Activated CD4-positive, alpha-beta memory T cell treated with anti-CD3 and anti-CD28 coated beads for 36 hours (primary cell): ENCODE results near the gene ZIC4. TPM values are rescaled to one million over a fixed set of nuclear protein-coding genes. Genes with fewer than 3 reads are reported as not detected.

ENCODE experiments used
- CTCF ChIA-PET: fragments of 350-600 bp; sonication (Branson Sonifier 250); formaldehyde crosslinking; loops from one replicate; lab custom pipeline; 2021; ENCODE audit warnings: antibody characterized with exemption, inconsistent platforms; lab: Charles Lee
- POLR2A ChIA-PET: fragments of 350-600 bp; sonication (Branson Sonifier 250); formaldehyde crosslinking; loops from one replicate; lab custom pipeline; 2021; ENCODE audit warnings: antibody characterized with exemption; lab: Charles Lee
- DNase-seq: peaks from one replicate; pipeline ENCODE4 v3.0.0-alpha.2; 2020
- H3K27ac Mint-ChIP-seq: one replicate; pipeline ENCODE4 v1.8.0; 2021; ENCODE audit warnings: mixed read lengths
- H3K27me3 Mint-ChIP-seq: one replicate; pipeline ENCODE4 v1.8.0; 2021; ENCODE audit warnings: mixed read lengths
- H3K36me3 Mint-ChIP-seq: one replicate; pipeline ENCODE4 v1.8.0; 2021; ENCODE audit warnings: mixed read lengths
- H3K4me1 Mint-ChIP-seq: one replicate; pipeline ENCODE4 v1.8.0; 2021; ENCODE audit warnings: low read depth, mixed read lengths
- H3K4me3 Mint-ChIP-seq: one replicate; pipeline ENCODE4 v1.8.0; 2021; ENCODE audit warnings: mild to moderate bottlenecking, mixed read lengths
- H3K9me3 Mint-ChIP-seq: one replicate; pipeline ENCODE4 v1.8.0; 2021; ENCODE audit warnings: mixed read lengths
- intact Hi-C: fragments of 100-400 bp; cut with micrococcal nuclease; formaldehyde crosslinking; loops from one replicate; pipeline ENCODE4 v1.15.1; 2023
- total RNA-seq, 2 experiments: library from RNA; stranded (reverse); gene quantifications; one replicate each; pipeline ENCODE4 v1.2.3, GENCODE V29; 2021

The ZIC4 gene
- total RNA-seq, 2 experiments from 2014 or later = not detected

DNA sequence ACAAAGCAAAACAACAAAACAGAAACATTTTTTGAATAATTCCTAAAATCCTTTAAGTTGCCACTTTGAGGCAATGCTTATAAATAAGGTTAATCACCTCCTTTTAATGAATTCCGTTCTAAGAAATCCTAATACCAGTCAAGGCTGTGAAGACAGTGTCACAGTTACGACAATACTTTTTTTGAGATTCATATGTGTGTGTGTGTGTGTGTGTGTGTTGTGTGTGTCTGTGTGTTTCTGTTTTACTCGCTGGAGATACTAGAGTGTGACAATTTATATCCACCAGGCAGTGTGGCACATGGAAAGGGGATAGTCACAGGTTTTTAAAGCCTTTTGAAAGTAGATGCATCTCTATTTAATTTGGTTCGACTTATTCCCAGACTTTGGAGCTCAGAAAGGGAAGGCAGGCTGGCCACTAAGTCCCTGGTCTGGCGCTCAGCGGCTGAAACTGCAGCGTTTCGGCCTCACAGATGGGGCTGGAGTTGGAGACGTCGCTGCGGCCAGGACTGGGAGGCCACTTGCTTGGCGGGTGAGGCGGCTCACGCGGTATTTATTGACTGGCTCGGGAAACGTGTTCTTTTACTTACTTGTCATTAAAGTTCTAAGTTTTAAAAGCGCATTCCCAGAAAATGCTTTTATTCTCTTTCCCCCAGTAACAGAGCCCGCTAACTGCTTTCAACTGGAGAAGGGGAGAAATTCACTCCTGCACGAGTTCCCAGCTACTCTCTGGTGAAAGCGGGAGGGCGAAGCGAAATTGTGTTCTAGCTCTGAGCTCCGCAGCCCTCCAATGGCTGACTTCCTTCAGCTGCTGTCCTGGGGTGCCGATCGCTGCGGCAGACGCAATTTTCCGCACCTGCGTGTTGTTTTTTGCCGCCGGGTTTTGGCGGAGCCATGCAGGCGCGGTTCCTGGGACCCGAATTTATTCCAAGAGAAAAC lies 16.5 kb upstream of the ZIC4 start:
- no peak overlapping the region for H3K27ac Mint-ChIP-seq
- peaks cover 5% of the 10 kb centered on the region for H3K9me3 Mint-ChIP-seq
- H3K27me3 Mint-ChIP-seq = peaks cover 59% of the 10 kb centered on the region
- H3K4me3 Mint-ChIP-seq = no peak overlapping the region
- POLR2A ChIA-PET = no interaction called here
- H3K4me1 Mint-ChIP-seq = no peaks in the 10 kb centered on the region
- CTCF ChIA-PET = no interaction called here
- H3K36me3 Mint-ChIP-seq = peaks cover 10% of the 10 kb centered on the region
- no peak for DNase-seq
- intact Hi-C loops = no loop called here

DNA sequence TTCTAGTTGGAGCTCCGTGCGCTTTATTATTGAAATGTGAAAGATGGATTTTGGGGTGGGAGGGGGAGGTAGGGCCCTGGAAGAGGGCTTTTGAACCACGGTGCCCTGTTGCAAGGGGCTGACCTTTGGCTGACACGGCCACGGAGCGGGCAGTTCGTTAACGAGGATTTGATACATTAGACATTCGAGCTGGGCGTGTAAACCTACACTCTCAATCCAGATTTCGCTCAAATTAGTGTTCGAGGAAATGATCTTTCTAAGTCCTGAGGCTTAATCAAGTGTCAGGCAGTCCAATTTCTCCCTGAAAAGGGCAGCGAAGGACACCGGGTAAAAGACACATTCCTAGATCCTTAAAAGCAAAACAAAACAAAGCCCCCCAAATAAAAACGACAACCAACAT lies 15.9 kb upstream of the ZIC4 start:
- Mint-ChIP-seq H3K9me3 (peaks cover 5% of the 10 kb centered on the region), H3K4me1 (no peaks in the 10 kb centered on the region), H3K4me3 (no peak overlapping the region), H3K27ac (no peak overlapping the region), H3K36me3 (peaks cover 10% of the 10 kb centered on the region), H3K27me3 (peaks cover 62% of the 10 kb centered on the region)
- ChIA-PET CTCF (no interaction called here), POLR2A (no interaction called here)
- intact Hi-C loops = no loop called here
- DNase-seq = no peak

DNA sequence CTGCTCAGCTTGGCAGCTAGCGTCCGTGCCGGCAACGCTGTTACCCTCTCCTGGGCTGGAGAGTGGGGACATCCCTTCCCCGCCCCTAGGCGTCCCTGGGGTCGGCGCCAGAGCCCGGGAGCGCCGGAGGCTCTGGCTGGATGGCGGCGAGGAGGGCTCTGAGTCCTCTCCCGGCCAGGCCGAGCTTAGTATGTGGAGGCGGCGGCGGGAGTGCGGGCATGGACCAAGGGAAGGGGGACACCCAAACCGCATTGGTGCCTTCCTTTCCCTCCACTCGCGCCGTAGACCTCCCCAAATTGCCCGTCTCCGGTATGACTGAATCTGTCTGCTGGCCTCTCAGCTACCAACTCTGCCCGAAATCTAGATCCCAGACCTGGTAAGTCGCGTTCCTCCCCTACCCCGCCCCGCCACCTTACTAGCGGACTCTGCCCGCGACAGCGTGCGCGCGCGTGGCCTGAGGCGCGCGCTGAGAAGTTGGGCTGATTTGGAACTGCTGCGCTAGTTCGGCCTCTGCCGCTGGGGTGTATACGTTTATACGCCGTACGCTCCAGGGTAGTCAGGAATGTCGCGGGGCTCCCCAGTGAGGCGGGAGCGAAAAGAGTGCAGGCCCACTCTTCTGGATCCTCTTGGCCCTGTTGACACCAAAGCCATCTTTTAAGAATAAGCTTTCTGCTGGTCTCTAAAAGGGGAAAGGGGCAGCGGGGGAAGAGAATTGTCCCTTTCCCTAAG lies 15.0 kb upstream of the ZIC4 start:
- ChIA-PET CTCF (no interaction called here), POLR2A (no interaction called here)
- H3K36me3 Mint-ChIP-seq = peaks cover 10% of the 10 kb centered on the region
- H3K4me1 Mint-ChIP-seq = no peaks in the 10 kb centered on the region
- peaks cover 65% of the 10 kb centered on the region for H3K27me3 Mint-ChIP-seq
- intact Hi-C loops = no loop called here
- no peak overlapping the region for H3K4me3 Mint-ChIP-seq
- no peak for DNase-seq
- no peak overlapping the region for H3K27ac Mint-ChIP-seq
- H3K9me3 Mint-ChIP-seq = peaks cover 5% of the 10 kb centered on the region

DNA sequence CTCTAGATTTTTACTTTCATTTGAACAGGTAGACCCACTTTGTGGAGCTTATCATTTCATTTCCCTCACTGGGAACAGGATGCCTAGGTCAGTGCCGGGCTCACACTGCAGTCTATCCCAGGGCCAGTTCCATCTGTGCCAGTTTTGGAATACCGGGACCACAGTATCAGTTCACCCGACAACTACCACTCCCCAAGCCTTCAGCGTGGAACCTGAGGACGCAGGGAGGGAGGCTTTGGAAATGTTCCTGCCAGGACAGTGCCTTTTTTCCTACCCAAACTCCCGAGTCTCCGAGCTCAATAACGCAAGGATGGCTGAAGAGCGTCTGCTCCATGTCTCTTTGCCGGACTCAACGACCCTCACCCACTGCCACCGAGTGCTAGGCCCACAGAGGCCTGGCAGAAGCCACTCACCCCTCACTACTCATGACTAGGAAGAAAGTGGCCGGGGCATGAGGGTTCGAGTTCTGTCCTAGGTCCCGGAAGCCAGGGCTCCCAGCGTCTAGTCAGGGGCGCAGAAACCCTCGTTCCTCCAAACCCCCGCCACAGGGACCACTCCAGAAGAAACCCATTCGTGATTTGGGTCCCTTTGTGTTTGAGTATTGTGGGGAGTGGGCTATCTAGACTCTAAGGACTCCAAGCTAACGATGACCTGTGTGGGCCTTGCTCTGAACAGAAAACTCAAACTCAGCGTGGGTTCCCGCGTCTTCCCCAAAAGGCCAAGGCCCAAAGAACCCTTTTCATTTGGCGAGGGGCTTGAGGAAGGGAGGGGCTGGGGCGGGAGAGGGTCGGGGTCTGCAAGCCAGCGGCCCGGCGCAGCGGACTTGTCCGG lies 14.2 kb upstream of the ZIC4 start:
- peaks cover 5% of the 10 kb centered on the region for H3K9me3 Mint-ChIP-seq
- no peak overlapping the region for H3K27ac Mint-ChIP-seq
- H3K27me3 Mint-ChIP-seq = peaks cover 67% of the 10 kb centered on the region
- H3K4me1 Mint-ChIP-seq = no peaks in the 10 kb centered on the region
- intact Hi-C loops = no loop called here
- POLR2A ChIA-PET = no interaction called here
- H3K4me3 Mint-ChIP-seq = no peak overlapping the region
- DNase-seq = no peak
- H3K36me3 Mint-ChIP-seq = peaks cover 10% of the 10 kb centered on the region
- CTCF ChIA-PET = no interaction called here

DNA sequence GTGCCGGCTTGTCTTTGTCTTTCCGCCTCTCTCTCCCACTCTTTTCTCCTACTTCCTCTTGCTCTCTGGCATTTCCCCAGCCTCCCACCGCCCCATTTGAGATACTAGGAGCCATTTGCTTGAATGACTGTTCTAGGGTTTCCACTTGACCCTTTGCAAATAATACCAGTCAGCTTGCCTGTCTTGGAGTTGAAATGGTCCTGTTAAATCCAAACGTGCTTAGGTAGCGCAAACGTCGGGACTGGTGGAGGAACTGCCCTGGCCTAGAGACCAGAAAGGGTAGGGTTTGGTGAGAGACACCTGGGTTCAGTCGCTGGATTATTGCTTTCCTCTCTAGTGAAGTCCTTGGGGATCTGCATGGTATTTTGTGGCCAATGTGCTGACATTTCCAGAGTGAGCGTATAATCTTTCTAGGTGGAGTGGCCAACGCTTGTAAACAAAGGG lies 13.5 kb upstream of the ZIC4 start:
- Mint-ChIP-seq H3K4me3 (no peak overlapping the region), H3K27me3 (peaks cover 71% of the 10 kb centered on the region), H3K27ac (no peak overlapping the region), H3K9me3 (peaks cover 5% of the 10 kb centered on the region), H3K36me3 (peaks cover 12% of the 10 kb centered on the region), H3K4me1 (no peaks in the 10 kb centered on the region)
- intact Hi-C loops = no loop called here
- ChIA-PET POLR2A (no interaction called here), CTCF (no interaction called here)
- DNase-seq = no peak

DNA sequence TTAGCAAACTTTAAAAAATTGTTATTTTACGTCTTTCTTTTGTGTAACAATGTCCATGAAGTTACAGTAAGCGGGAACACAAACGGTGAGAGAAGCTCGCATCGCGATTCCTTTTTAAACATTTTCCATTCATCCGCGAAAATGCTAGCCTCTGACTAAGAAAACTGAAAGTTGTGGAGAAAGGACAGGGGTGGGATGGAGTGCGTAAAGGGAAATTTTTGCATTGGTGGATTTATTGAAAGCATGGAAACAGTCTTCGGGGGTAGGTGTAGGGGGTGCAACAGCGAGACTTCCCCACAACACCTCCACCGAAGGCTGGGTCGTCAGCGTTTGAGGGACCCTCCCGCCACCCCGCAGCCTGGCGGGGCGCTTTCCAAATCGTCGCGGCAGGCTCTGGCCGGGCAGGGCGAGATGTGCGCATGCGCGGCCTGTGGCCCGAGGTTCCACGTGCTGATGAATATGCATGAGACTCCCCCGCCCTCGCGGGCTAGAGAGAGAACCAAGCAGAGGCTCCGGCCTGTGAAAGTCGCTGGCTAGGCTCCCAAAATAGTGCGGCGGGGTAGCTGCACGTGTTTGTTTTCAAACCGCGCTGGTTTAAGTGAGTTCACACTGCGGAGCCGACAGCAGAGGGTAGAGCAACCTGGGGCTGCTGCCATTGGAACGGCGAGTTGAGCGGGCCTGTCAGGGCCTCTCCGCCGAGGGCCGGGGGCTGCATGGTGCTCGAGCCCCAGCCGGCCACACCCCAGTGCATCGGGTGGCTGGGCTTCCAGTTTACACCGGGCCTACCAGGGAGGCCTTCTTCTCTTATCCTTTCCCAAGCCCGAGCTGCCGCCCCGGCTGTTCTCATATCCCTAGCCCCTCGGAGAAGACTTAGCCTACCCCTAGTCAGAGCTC lies 12.7 kb upstream of the ZIC4 start:
- intact Hi-C loops = no loop called here
- ChIA-PET CTCF (no interaction called here), POLR2A (no interaction called here)
- no peak for DNase-seq
- Mint-ChIP-seq H3K27ac (no peak overlapping the region), H3K4me1 (no peaks in the 10 kb centered on the region), H3K9me3 (peaks cover 5% of the 10 kb centered on the region), H3K4me3 (no peak overlapping the region), H3K27me3 (peaks cover 75% of the 10 kb centered on the region), H3K36me3 (peaks cover 12% of the 10 kb centered on the region)

DNA sequence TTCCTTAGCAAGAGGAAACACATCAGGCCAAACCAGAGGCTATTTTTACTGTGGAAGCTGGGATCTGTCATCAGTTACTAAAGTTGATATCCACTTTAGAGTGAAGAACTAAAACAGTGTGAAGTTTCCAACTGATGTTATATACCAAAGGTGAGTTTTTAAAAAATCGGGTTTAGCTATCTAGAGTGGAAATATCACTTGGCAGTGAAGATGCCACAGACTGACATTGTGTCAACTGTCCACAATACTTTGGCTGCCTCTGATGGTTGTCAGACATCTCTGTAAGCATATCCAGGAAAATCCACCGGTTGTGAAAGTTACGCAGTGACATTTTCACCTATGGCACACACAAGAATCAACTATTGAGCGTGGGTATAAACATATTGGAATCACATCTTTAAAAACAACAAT lies 12.0 kb upstream of the ZIC4 start:
- Mint-ChIP-seq H3K4me3 (no peak overlapping the region), H3K36me3 (peaks cover 14% of the 10 kb centered on the region), H3K4me1 (peaks cover 3% of the 10 kb centered on the region), H3K9me3 (peaks cover 5% of the 10 kb centered on the region), H3K27ac (no peak overlapping the region), H3K27me3 (peaks cover 71% of the 10 kb centered on the region)
- POLR2A ChIA-PET = no interaction called here
- CTCF ChIA-PET = no interaction called here
- DNase-seq = no peak
- intact Hi-C loops = no loop called here

DNA sequence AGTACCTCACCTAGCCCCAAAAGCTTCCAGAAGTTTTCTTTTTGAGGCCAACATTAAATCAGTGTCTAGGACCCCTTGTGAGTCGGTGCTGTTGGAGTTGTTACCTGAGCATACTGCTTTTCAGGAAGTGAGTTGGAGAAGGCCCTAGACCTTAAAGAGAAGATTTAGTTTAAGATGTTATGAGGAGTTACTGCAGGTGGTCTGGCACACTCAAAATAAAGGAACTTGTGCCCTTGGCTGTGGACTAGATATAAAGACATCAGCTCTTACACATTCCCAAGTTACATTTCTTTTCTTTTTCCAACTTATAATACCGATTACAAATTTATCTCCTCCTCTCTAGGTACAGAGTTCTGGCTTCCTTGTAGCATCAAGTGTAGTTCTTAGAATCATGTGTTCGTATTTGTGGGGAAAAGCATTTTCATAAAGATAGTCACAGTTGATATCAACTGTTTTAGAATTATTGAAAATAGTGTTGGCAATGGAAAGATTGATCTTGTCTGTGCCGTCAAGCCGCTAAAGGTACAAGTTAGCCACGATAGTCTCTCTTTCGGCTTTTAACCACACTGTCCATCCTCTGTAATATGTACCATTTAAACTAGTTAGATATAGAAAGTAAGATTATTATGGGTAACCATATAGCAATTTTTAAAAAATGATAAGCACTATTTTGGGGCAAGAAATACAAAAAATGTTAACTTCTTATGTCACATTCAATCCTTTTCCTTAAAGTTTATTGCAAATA lies 11.4 kb upstream of the ZIC4 start:
- CTCF ChIA-PET = no interaction called here
- H3K27me3 Mint-ChIP-seq = peaks cover 71% of the 10 kb centered on the region
- no peak overlapping the region for H3K27ac Mint-ChIP-seq
- H3K9me3 Mint-ChIP-seq = peaks cover 5% of the 10 kb centered on the region
- no peak for DNase-seq
- intact Hi-C loops = no loop called here
- H3K36me3 Mint-ChIP-seq = peaks cover 15% of the 10 kb centered on the region
- H3K4me3 Mint-ChIP-seq = no peak overlapping the region
- POLR2A ChIA-PET = no interaction called here
- H3K4me1 Mint-ChIP-seq = peaks cover 7% of the 10 kb centered on the region

DNA sequence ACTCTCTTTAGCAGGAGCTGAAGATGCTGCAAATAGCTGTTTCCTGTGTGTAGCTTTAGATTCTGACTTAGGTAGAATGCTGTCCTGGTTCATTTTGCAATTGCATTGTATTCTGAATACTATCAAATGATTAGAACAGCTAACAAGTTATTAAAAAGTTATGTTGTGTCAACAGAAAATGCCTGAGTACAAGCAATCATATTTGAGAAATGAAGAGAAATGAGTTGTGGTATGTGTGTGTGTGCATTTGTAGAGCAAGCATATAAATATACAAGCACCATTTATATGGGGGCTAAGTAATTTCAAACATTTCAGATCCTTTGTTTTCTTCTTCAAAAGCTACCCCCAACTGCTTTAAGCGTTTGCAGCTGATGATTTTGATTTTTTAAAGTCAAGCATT lies 10.6 kb upstream of the ZIC4 start:
- CTCF ChIA-PET = no interaction called here
- no peak overlapping the region for H3K4me3 Mint-ChIP-seq
- intact Hi-C loops = no loop called here

DNA sequence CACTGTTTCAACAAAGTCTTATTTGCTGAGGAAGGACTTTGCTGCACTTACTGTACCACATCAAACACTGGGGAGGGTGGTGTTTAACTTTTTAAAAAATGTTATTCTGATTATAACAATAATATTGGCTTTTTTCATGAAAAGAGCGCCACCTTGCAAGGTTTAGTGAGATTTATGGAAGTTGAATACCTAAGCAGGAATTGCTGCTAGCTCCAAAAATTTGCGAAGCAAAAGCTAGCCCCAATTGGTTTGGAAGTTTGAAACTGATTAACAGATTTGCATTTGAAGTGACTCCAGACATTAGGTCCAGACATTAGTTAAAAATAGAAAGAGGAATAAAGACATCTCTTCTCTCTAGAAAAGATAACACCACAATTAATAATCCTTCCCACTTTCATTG lies 9.5 kb upstream of the ZIC4 start:
- H3K27me3 Mint-ChIP-seq = peaks cover 72% of the 10 kb centered on the region
- intact Hi-C loops = no loop called here
- ChIA-PET CTCF (no interaction called here), POLR2A (no interaction called here)
- peaks cover 11% of the 10 kb centered on the region for H3K9me3 Mint-ChIP-seq
- no peak overlapping the region for H3K4me3 Mint-ChIP-seq
- peaks cover 22% of the 10 kb centered on the region for H3K36me3 Mint-ChIP-seq
- no peak for DNase-seq
- H3K4me1 Mint-ChIP-seq = peaks cover 20% of the 10 kb centered on the region
- no peak overlapping the region for H3K27ac Mint-ChIP-seq

More for the DNA sequence above, 10.6 kb upstream of the ZIC4 start:
- Mint-ChIP-seq H3K27me3 (peaks cover 68% of the 10 kb centered on the region), H3K4me1 (peaks cover 10% of the 10 kb centered on the region), H3K27ac (no peak overlapping the region), H3K36me3 (peaks cover 14% of the 10 kb centered on the region), H3K9me3 (peaks cover 5% of the 10 kb centered on the region)
- no peak for DNase-seq
- POLR2A ChIA-PET = no interaction called here

DNA sequence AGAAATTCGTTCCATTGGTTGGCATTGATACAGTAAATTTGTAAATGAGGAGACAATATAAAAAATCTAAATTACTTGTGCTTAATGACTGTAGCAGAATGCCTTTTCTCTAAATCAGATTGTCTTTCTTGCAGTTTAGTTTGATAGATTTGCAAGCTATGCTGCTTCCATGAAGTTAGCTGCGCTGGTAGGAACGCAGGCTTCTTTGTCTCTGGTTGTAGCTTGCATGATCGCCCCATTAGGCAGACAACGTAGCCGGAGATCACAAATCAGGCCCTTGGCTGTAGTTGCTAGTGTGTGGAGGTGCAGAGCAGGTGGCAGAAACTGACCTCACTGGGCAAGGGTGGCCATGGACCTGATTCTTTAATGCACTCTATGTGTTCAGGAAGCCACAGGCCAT lies 8.9 kb upstream of the ZIC4 start:
- intact Hi-C loops = no loop called here
- ChIA-PET CTCF (no interaction called here), POLR2A (no interaction called here)
- Mint-ChIP-seq H3K4me1 (peaks cover 24% of the 10 kb centered on the region), H3K27ac (no peak overlapping the region), H3K36me3 (peaks cover 22% of the 10 kb centered on the region), H3K27me3 (peaks cover 72% of the 10 kb centered on the region), H3K9me3 (peaks cover 11% of the 10 kb centered on the region), H3K4me3 (no peak overlapping the region)
- DNase-seq = no peak
